ENCODE measurements around the gene ESR2.
"Not testable (repeated sequence)": the region's sequence is repeated elsewhere in the genome, so short reads cannot be mapped to it uniquely, and the experiment has no call there.

The ESR2 gene

DNA sequence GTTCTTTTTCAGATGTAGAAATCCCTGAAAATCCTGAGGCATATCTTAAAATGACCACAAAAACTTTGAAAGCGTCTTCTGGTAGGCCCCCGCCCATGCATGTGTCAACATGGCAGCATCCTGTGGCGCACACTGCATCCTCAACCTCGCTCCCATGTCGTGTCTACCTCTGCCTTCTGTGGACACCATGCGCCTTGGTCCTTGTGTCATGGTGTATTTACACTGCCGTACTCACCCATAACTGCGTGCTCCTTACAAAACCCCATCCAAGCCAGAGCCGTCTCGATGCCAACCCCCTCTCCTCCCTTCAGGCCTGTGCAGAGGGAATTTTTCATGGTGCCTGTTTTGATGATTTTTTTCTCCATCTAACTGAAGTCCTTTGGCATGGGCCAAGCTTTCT is 78.9 kb downstream of the ESR2 start:
- TF ChIP-seq, protein P1, sequence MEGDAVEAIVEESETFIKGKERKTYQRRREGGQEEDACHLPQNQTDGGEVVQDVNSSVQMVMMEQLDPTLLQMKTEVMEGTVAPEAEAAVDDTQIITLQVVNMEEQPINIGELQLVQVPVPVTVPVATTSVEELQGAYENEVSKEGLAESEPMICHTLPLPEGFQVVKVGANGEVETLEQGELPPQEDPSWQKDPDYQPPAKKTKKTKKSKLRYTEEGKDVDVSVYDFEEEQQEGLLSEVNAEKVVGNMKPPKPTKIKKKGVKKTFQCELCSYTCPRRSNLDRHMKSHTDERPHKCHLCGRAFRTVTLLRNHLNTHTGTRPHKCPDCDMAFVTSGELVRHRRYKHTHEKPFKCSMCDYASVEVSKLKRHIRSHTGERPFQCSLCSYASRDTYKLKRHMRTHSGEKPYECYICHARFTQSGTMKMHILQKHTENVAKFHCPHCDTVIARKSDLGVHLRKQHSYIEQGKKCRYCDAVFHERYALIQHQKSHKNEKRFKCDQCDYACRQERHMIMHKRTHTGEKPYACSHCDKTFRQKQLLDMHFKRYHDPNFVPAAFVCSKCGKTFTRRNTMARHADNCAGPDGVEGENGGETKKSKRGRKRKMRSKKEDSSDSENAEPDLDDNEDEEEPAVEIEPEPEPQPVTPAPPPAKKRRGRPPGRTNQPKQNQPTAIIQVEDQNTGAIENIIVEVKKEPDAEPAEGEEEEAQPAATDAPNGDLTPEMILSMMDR (IDR thresholded peaks at IDR 0.05) = no peak
- Histone ChIP-seq H3K4me3 (ENCODE audit: low read depth in 1 of 2, low read length in 1 of 2) (no peak overlapping the region), H3K27ac (no peak overlapping the region), H3K27me3 (peaks cover 3% of the 10 kb centered on the region), H3K4me1 (ENCODE audit: control insufficient read depth in 1 of 2, insufficient read depth in 1 of 2, low read depth in 1 of 2, low read length in 1 of 2) (no peaks in the 10 kb centered on the region), H3K36me3 (peaks cover 100% of the 10 kb centered on the region), H3K9me3 (no peaks in the 10 kb centered on the region)

DNA sequence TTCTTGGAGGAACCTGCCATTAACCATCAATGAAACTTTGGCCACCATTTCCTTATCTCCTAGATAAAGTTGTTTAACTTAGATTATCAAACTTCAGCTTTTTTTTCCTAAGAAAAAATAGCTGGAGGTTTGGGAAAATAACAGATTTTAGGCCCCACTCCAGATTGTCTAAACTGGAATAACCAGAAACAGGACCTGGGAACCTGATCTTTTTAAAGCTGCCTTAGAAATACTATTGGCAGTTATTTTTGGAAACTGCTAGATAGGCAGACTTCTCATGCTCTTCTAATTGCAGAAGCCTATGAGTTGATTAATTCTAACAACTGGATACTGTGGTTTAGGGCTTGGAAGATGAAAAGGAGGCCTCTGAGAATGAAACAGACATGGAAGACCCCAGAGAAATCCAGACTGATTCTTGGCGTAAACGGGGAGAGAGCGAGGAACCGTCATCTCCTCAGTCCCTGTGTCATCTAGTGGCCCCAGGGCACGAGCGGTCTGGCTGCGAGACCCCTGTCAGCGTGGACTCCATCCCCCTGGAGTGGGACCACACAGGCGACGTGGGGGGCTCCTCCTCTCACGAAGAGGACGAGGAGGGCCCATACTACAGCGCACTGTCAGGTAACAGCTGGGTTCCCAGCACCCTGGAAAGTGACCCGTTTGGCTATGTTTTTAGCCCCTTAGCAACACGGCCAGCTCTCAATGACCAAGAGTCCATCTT is 80.2 kb downstream of the ESR2 start:
- TF ChIP-seq, protein P1 (IDR thresholded peaks at IDR 0.05) = no peak
- H3K27me3 ChIP-seq = no peaks in the 10 kb centered on the region
- H3K36me3 ChIP-seq = peaks cover 100% of the 10 kb centered on the region
- H3K9me3 ChIP-seq = no peaks in the 10 kb centered on the region
- no peak overlapping the region for H3K27ac ChIP-seq
- no peaks in the 10 kb centered on the region for H3K4me1 ChIP-seq (ENCODE audit: control insufficient read depth in 1 of 2, insufficient read depth in 1 of 2, low read depth in 1 of 2, low read length in 1 of 2)
- no peak overlapping the region for H3K4me3 ChIP-seq (ENCODE audit: low read depth in 1 of 2, low read length in 1 of 2)

- H3K27ac ChIP-seq = no peak overlapping the region
- no peaks in the 10 kb centered on the region for H3K27me3 ChIP-seq
- H3K36me3 ChIP-seq = peaks cover 100% of the 10 kb centered on the region
Measured at GRCh38 chr14:64213086-64213485, 81.1 kb downstream of the ESR2 start.

GRCh38 chr14:64212666-64213065 is 81.5 kb downstream of the ESR2 start:
- no peaks in the 10 kb centered on the region for H3K4me1 ChIP-seq (ENCODE audit: control insufficient read depth in 1 of 2, insufficient read depth in 1 of 2, low read depth in 1 of 2, low read length in 1 of 2)
- H3K27me3 ChIP-seq = no peaks in the 10 kb centered on the region
- no peak overlapping the region for H3K27ac ChIP-seq
- H3K9me3 ChIP-seq = no peaks in the 10 kb centered on the region
- TF ChIP-seq, protein P1 (IDR thresholded peaks at IDR 0.05) = no peak
- no peak overlapping the region for H3K4me3 ChIP-seq (ENCODE audit: low read depth in 1 of 2, low read length in 1 of 2)
- peaks cover 98% of the 10 kb centered on the region for H3K36me3 ChIP-seq

More at GRCh38 chr14:64213086-64213485, 81.1 kb downstream of the ESR2 start:
- H3K9me3 ChIP-seq = no peaks in the 10 kb centered on the region
- no peak overlapping the region for H3K4me3 ChIP-seq (ENCODE audit: low read depth in 1 of 2, low read length in 1 of 2)
- TF ChIP-seq, protein P1 (IDR thresholded peaks at IDR 0.05) = no peak
- H3K4me1 ChIP-seq (ENCODE audit: control insufficient read depth in 1 of 2, insufficient read depth in 1 of 2, low read depth in 1 of 2, low read length in 1 of 2) = no peaks in the 10 kb centered on the region

DNA sequence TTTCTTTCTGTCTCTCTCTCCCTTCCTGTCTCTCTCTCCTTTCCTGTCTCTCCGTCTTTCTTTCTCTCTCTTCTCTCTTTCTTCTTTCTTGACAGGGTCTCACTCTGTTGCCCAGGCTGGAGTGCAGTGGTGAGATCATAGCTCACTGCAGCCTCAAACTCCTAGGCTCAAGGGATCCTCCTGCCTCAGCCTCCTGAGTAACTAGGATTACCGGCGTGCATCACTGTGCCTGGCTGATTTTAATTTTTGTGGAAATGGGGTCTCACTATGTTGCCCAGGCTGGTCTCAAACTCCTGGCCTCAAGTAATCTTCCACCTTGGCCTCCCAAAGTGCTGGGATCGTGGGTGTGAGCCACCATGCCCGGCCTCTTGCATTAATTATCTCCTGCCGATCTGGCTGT is 83.3 kb downstream of the ESR2 start:
- not testable (repeated sequence) for H3K27ac ChIP-seq; H3K27me3 ChIP-seq; H3K4me3 ChIP-seq (ENCODE audit: low read depth in 1 of 2, low read length in 1 of 2); H3K4me1 ChIP-seq (ENCODE audit: control insufficient read depth in 1 of 2, insufficient read depth in 1 of 2, low read depth in 1 of 2, low read length in 1 of 2); H3K9me3 ChIP-seq
- H3K36me3 ChIP-seq = peaks cover 81% of the 10 kb centered on the region

GRCh38 chr14:64210216-64210615 is 84.0 kb downstream of the ESR2 start:
- no peaks in the 10 kb centered on the region for H3K4me1 ChIP-seq (ENCODE audit: control insufficient read depth in 1 of 2, insufficient read depth in 1 of 2, low read depth in 1 of 2, low read length in 1 of 2)
- no peaks in the 10 kb centered on the region for H3K9me3 ChIP-seq
- no peak overlapping the region for H3K4me3 ChIP-seq (ENCODE audit: low read depth in 1 of 2, low read length in 1 of 2)
- H3K36me3 ChIP-seq = peaks cover 74% of the 10 kb centered on the region
- H3K27me3 ChIP-seq = no peaks in the 10 kb centered on the region
- TF ChIP-seq, protein P1 (IDR thresholded peaks at IDR 0.05) = no peak
- no peak overlapping the region for H3K27ac ChIP-seq

All from neutrophil (primary cell).